Measurements from ENCODE around the gene SLC1A2.

SLC1A2 gene

DNA sequence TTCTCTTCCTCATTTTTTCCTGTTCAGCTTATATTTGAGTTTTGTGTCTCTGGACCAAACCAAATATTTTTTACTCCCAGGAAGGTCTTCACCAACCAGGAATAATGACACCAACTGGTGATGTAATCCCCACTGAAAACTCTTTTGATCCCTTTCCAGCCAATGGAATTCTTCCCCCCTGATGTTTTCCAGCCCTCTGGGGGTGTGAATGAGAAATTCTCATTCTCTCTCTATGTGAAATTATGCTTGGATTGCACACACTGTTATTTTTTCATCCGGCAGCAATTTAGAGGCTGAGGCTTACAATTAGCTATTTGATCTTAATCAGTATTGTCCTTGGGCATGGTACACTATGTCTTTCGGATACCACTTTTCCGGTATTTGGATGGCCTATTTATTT lies 39.5 kb upstream of the SLC1A2 start:
- in situ Hi-C loops (cut with HindIII; ENCODE audit: low sequenced_read_pairs) = no loop called here
- DNase-seq (ENCODE audit: low read depth) = peak; percentile 35
- TF ChIP-seq, protein P1, sequence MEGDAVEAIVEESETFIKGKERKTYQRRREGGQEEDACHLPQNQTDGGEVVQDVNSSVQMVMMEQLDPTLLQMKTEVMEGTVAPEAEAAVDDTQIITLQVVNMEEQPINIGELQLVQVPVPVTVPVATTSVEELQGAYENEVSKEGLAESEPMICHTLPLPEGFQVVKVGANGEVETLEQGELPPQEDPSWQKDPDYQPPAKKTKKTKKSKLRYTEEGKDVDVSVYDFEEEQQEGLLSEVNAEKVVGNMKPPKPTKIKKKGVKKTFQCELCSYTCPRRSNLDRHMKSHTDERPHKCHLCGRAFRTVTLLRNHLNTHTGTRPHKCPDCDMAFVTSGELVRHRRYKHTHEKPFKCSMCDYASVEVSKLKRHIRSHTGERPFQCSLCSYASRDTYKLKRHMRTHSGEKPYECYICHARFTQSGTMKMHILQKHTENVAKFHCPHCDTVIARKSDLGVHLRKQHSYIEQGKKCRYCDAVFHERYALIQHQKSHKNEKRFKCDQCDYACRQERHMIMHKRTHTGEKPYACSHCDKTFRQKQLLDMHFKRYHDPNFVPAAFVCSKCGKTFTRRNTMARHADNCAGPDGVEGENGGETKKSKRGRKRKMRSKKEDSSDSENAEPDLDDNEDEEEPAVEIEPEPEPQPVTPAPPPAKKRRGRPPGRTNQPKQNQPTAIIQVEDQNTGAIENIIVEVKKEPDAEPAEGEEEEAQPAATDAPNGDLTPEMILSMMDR (IDR thresholded peaks at IDR 0.05; ENCODE audit: low read depth, low read length, missing control alignments) = no peak
- no peak overlapping the region for H3K4me3 ChIP-seq (ENCODE audit: low read depth, low read length)

DNA sequence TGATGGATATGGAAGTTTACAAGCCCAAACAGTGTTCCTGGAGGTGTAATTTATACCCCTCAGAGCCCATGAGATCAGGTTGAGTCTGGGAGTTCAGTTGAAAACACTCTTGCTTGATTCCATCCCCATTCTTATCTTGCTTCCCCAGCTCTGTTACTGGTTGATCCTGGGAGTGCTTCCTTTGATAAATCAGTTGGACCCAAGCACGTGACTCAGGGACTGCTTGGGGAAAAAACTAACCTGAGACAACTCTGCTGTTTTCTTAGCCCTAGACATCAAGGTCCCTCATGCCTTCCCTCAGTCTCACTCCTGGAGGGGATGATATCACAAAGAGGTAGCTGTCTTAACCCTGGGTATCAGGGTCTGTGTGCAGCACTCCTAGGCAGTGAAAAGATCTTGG lies 35.0 kb upstream of the SLC1A2 start:
- no peak overlapping the region for H3K4me3 ChIP-seq (ENCODE audit: low read depth, low read length)
- no peak for DNase-seq (ENCODE audit: low read depth)
- in situ Hi-C loops (cut with HindIII; ENCODE audit: low sequenced_read_pairs) = no loop called here
- TF ChIP-seq, protein P1 (IDR thresholded peaks at IDR 0.05; ENCODE audit: low read depth, low read length, missing control alignments) = no peak

DNA sequence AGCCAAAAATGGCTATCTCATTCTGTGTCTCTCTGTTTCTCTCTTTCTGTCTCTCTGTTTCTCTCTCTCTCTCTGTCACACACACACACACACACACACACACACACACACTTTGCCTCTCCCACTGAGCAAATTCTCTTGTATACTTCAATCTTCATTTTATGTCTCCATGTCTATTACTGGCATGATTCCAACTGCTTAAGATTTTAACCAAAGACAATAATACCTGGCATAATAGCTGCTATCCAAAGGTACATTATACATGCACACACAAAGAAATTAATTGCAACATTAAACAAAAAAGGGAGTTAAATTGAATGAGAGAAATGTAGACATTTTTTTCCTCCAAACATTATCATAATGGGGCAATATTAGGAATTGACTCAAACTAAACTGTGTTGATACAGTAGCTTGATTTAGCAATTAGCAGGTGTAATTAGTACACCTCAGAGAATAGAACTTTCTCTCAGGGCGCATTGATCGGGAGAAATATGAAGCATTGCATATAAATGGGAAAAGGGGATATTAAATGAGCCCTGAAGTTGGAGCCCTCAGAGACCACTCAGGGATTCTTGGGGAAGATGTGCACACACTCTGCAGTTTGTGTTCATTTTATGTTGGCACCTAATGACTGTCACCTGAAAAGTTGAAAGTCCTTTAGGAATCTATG lies 17.4 kb upstream of the SLC1A2 start:
- DNase-seq (ENCODE audit: low read depth) = no peak
- in situ Hi-C loops (cut with HindIII; ENCODE audit: low sequenced_read_pairs) = no loop called here
- H3K4me3 ChIP-seq (ENCODE audit: low read depth, low read length) = no peak overlapping the region
- TF ChIP-seq, protein P1 (IDR thresholded peaks at IDR 0.05; ENCODE audit: low read depth, low read length, missing control alignments) = no peak

DNA sequence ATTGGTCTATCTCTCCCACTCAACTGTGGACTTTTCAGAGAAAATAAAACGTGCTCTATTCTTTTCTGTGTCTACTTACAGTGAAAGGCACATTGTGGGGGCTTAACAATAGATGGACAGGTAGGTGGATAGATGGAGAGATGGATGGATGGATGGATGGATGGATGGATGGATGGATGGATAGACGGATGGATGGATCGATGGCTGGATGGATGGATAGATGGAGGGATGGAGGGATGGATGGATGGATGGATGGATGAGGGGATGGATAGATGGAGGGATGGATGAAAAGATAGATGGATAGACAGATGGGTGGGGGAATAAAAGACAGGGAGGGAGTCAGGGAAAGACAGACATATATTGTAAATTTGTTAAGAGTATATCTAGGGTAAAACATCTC lies 14.2 kb upstream of the SLC1A2 start:
- DNase-seq (ENCODE audit: low read depth) = no peak
- H3K4me3 ChIP-seq (ENCODE audit: low read depth, low read length) = no peak overlapping the region
- TF ChIP-seq, protein P1 (IDR thresholded peaks at IDR 0.05; ENCODE audit: low read depth, low read length, missing control alignments) = no peak
- in situ Hi-C loops (cut with HindIII; ENCODE audit: low sequenced_read_pairs) = no loop called here

DNA sequence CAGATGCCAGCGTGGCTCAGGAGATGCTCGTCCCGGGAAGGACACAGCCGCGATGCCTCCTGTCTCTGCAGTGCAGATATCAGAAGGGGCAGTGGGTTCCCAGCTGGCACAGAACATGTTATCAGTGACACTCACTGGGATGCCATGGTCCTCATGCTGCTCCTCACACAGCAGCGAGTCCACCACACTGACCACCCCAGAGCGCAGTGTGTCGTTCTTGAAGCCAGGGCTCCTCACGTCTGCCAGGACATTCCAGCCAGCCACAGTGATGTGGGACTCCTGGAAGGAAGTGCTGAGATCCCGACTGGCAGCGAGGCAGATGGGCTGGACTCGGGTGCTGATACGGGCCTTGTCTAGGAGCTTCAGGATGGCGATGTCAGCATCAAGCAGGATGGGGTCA lies 13.1 kb upstream of the SLC1A2 start:
- in situ Hi-C loops (cut with HindIII; ENCODE audit: low sequenced_read_pairs) = no loop called here
- TF ChIP-seq, protein P1 (IDR thresholded peaks at IDR 0.05; ENCODE audit: low read depth, low read length, missing control alignments) = no peak
- DNase-seq (ENCODE audit: low read depth) = no peak
- no peak overlapping the region for H3K4me3 ChIP-seq (ENCODE audit: low read depth, low read length)

DNA sequence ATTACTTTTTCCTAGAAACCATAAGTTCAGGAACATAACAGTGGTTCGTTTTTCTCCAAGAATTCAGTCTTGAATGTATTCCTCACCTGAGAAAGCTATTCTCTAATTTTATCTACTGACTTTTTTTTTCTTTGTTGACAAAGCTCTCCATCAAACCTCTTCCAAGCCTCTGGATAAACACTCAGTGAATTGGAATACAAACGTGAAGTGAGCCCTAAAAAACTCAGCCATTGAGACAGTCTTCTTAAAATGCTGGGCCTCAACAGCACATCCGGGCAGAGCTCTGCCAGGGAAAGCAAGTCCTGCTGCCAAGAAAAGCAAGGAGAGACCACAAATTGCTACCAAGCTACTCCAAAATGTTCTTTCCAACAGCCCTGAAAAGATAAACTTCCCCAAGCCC lies 7.7 kb upstream of the SLC1A2 start:
- TF ChIP-seq, protein P1 (IDR thresholded peaks at IDR 0.05; ENCODE audit: low read depth, low read length, missing control alignments) = no peak
- no peak overlapping the region for H3K4me3 ChIP-seq (ENCODE audit: low read depth, low read length)
- peak; percentile 66 for DNase-seq (ENCODE audit: low read depth)
- in situ Hi-C loops (cut with HindIII; ENCODE audit: low sequenced_read_pairs) = no loop called here

Data from astrocyte of the cerebellum (primary cell).